ENCODE data around the gene FAM13A. TPM values are rescaled to one million over a fixed set of nuclear protein-coding genes. Genes with fewer than 3 reads are reported as not detected.
"Not testable (repeated sequence)": the region's sequence is repeated elsewhere in the genome, so short reads cannot be mapped to it uniquely, and the experiment has no call there.

Gene FAM13A
- total RNA-seq, 2 donors from 2014 or later: 2.2 to 6.6 TPM

DNA sequence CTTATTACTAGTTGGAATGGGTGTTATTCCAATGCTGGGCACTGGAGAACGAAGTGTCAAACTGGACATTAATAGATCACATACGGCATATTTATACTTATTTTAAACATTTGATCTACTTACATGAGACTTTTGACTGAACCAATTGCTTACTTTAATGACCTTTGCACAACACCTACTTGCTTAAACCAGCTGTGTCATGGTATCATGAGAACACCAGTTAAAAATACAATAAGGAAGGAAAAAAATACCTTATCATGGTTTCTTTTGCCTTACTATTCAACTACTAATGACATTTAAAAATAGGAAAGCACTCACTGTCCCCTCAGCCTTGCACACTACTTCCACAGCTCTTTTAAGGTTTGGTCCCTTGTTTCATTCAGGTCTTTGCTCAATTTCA lies 146.9 kb downstream of the FAM13A start:
- DNase-seq (ENCODE audit: low spot score in 2 of 2) (no peak), ATAC-seq (no peak)
- no peak overlapping the region for H3K27ac Mint-ChIP-seq
- no peaks in the 10 kb centered on the region for H3K9me3 Mint-ChIP-seq
- no peaks in the 10 kb centered on the region for H3K36me3 Mint-ChIP-seq

DNA sequence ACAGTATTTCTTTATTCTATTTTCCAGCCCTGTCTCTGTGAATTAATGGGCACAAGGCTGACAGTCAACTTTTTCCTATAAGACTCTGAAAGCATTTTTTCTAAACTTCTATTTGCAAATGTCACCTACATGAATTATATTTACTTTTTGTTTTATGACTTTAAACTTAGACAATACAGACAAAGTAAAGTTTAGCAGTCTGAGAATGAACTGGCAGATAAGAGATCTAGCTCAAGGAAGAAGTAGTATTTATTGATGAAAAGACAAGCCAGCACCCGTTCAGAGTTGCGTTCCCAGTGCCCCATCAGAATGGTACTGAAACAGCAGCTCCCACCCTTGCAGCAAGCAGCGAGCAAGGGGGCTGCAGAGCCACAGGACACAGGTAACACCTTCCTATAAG lies 148.5 kb downstream of the FAM13A start:
- H3K36me3 Mint-ChIP-seq: no peaks in the 10 kb centered on the region
- H3K27ac Mint-ChIP-seq: no peak overlapping the region
- peaks cover 0 to 3% of the 10 kb centered on the region in 2 donors for H3K9me3 Mint-ChIP-seq
- ATAC-seq: no peak
- DNase-seq (ENCODE audit: low spot score in 2 of 2): no peak

DNA sequence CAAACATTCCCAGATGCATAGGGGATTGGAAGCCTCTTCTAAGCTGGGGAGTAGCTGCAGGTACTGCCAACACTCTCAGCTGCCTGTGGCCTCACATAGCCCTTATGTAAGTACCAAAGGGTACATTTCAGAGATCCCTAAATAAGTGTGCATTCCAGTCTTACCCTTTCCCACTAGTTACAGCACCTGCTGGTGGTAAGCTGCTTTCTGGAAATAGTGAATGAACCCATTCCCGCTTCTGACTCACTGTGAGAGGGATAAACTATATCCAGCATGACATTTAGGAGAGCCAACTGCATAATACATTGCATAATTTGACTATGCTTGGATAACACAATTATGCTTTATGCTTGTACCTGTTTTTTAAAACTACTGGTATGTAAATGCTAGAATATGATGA lies 149.0 kb downstream of the FAM13A start:
- ATAC-seq: no peak
- no peak overlapping the region for H3K27ac Mint-ChIP-seq
- H3K9me3 Mint-ChIP-seq: peaks cover 0 to 3% of the 10 kb centered on the region in 2 donors
- H3K36me3 Mint-ChIP-seq: no peaks in the 10 kb centered on the region
- DNase-seq (ENCODE audit: low spot score in 2 of 2): no peak

DNA sequence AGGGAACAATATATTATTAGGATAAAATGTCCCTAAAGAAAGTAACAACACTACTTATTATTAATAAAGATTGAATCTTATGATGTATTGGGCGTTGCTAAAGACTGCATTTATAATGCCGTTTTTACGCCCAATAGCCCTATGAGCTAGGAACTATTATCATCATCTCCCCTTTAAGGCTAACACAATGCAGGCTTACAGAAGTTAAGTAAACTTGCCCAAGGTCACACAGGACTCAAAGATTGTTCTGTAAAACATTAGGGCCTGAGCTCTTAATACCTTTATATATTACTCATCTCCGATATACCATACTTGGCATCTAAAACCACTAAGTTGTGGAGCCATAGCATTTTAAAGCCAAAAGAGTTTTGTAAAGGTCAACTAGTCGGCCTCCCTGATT lies 149.5 kb downstream of the FAM13A start:
- no peak for DNase-seq (ENCODE audit: low spot score in 2 of 2)
- no peak for ATAC-seq
- Mint-ChIP-seq H3K9me3 (peaks cover 0 to 3% of the 10 kb centered on the region in 2 donors), H3K36me3 (no peaks in the 10 kb centered on the region), H3K27ac (no peak overlapping the region)

DNA sequence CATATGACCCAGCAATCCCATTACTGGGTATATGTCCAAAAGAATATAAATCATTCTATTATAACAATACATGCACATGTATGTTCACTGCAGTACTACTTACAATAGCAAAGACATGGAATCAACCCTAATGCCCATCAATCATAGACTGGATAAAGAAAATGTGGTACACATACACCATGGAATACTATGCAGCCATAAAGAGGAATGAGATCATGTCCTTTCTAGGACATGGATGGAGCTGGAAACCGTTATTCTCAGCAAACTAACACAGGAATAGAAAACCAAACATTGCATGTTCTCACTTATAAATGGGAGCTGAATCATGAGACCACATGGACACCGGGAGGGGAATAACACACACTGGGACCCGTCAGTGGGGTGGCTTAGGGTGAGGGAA lies 152.7 kb downstream of the FAM13A start:
- DNase-seq (ENCODE audit: low spot score in 2 of 2); H3K27ac Mint-ChIP-seq; ATAC-seq: not testable (repeated sequence)
- Mint-ChIP-seq H3K9me3 (peaks cover 14 to 16% of the 10 kb centered on the region in 2 donors), H3K36me3 (peaks cover 11 to 13% of the 10 kb centered on the region in 2 donors)

DNA sequence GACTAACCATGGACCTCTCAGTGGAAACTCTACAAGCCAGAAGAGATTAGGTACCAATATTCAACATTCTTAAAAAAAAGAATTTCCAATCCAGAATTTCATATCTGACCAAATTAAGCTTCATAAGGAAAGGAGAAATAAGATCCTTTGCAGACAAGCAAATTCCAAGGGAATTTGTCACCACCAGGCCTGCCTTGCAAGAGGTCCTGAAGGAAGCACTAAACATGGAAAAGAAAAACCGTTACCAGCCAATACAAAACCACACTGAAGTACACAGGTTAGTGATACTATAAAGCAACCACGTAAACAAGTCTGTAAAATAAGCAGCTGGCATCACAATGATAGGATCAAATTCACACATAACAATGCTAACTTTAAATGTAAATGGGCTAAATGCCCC lies 156.6 kb downstream of the FAM13A start:
- Mint-ChIP-seq H3K27ac (no peak overlapping the region), H3K9me3 (peaks cover 14 to 16% of the 10 kb centered on the region in 2 donors), H3K36me3 (peaks cover 11 to 13% of the 10 kb centered on the region in 2 donors)
- no peak for ATAC-seq
- DNase-seq (ENCODE audit: low spot score in 2 of 2): no peak

DNA sequence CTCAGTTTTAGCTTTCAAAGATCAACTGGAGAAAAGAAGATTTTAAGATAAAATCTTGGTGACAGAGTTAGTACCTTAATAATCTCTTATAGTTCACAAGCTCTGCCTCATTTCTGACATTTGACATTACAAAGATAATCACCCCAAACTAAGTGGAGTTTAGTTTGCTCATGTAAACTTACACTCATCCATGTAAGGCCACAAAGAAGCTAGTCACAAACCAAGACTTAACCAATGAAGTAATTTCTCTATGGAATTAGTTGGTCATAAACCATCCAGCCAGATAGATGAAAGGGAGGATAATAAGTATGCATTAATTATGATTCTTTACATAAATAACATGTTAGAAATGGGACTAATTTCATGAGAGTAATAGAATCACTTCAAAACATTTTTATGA lies 159.2 kb downstream of the FAM13A start:
- DNase-seq (ENCODE audit: low spot score in 2 of 2): no peak
- peaks cover 13 to 14% of the 10 kb centered on the region in 2 donors for H3K9me3 Mint-ChIP-seq
- H3K36me3 Mint-ChIP-seq: peaks cover 11 to 13% of the 10 kb centered on the region in 2 donors
- H3K27ac Mint-ChIP-seq: no peak overlapping the region
- ATAC-seq: peak in 1 of 2 donors; percentile 74

DNA sequence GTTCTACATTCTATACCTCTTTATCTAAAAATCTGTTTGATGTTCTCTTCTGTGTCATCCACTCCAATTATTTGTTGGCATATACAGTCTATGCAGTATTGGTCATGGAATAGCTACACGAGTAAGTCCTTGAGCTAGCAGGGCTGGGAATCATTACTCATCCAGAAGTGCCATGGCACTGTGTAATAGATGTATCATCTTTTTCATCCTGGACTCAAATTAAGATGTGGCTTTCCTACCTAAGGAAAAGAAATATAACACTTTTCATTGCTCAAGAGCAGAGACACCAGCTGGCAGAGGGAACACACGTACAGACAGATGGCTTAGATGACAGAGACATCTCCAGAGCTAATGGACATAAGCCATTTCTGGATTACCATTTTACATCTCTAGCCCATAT lies 159.8 kb downstream of the FAM13A start:
- no peak for ATAC-seq
- Mint-ChIP-seq H3K27ac (no peak overlapping the region), H3K9me3 (peaks cover 13 to 14% of the 10 kb centered on the region in 2 donors), H3K36me3 (peaks cover 11 to 13% of the 10 kb centered on the region in 2 donors)
- DNase-seq (ENCODE audit: low spot score in 2 of 2): no peak

DNA sequence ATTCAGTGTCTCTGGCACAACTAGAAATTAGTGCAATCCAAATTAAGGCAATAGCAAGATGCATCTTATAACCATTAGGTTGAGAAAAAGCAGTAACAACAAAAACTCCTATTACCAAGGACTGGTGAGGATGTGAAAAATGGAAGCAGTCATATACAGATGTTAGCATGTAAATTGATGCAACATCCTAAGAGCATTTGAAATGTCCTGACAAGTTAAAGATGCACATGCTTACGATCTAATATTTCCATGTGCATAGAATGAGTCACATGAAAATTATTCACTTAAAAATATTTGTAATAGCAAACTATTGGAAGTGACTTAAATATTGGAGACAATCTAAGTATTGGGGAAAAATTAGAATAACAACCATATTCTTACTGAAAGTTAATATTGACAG lies 163.0 kb downstream of the FAM13A start:
- ATAC-seq (no peak), DNase-seq (ENCODE audit: low spot score in 2 of 2) (no peak)
- Mint-ChIP-seq H3K9me3 (no peaks in the 10 kb centered on the region), H3K27ac (no peak overlapping the region), H3K36me3 (no peaks in the 10 kb centered on the region)

DNA sequence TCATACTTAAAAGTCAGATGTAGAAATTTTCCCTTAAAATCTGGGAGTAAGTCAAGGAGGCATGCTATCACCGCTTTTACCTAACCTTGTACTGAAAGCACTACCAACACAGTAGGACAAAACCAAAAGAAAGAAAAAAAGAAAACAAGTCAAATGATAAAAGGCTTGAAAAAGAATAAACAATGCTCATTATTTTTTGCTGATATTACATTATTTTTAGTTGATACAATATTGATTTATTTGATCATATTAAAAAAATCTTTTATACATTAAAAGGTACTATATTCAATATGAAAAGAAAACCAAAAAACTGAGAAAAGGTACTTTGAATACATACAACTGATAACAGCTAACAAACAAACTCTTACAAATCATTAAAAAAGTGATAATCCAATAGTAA lies 164.3 kb downstream of the FAM13A start:
- no peak for ATAC-seq
- H3K27ac Mint-ChIP-seq: no peak overlapping the region
- no peaks in the 10 kb centered on the region for H3K36me3 Mint-ChIP-seq
- DNase-seq (ENCODE audit: low spot score in 2 of 2): no peak
- no peaks in the 10 kb centered on the region for H3K9me3 Mint-ChIP-seq

DNA sequence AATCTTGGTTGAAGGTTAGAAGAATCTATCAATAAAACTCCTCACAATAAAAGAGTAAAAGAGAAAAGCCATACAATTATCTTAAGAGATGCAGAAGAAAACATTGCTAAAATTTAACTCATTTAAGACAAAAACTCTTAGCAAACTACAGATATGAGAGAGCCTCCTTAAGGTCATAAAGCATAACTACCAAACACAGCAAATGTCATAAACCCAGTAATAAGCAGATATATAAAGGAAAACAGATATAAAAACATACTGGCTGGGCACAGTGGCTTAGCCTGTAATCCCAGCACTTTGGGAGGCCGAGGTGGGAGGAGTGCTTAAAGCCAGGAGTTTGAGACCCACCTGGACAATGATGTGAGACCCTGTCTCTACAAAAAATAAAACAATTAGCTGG lies 165.3 kb downstream of the FAM13A start:
- no peaks in the 10 kb centered on the region for H3K9me3 Mint-ChIP-seq

DNA sequence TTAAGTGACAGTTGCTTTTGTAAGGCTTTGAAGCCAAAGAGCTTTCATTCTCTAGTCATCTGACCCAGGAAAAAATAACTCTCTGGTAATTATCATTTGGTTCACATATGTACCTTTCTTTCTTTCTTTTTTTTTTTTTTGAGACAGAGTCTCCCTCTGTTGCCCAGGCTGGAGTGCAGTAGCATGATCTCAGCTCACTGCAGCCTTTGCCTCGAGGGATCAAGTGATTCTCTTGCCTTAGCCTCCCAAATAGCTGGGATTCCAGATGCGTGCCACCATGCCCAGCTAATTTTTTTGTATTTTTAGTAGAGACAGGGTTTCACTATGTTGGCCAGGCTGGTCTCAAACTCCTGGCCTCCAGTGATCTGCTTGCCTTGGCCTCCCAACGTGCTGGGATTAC lies 169.6 kb downstream of the FAM13A start:
- not testable (repeated sequence) for DNase-seq (ENCODE audit: low spot score in 2 of 2); H3K9me3 Mint-ChIP-seq; ATAC-seq; H3K27ac Mint-ChIP-seq; H3K36me3 Mint-ChIP-seq

More for the DNA sequence above, 165.3 kb downstream of the FAM13A start:
- H3K36me3 Mint-ChIP-seq: no peaks in the 10 kb centered on the region
- ATAC-seq (no peak), DNase-seq (ENCODE audit: low spot score in 2 of 2) (no peak)
- no peak overlapping the region for H3K27ac Mint-ChIP-seq

DNA sequence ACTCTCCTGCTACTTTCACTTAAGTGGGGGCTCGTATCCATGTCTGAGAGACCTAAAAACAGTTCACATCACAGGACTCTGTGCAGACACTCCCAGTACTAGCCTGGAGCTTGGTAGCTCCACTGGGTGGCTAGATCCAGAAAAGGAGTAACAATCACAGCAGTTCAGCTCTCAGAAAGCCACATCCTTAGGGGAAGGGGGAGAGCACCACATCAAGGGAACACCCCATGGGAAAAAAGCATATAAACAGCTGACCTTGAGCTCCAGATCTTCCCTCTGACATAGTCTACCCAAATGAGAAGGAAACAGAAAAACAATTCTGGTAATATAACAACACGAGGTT lies 175.8 kb downstream of the FAM13A start:
- Mint-ChIP-seq H3K36me3 (no peaks in the 10 kb centered on the region), H3K9me3 (no peaks in the 10 kb centered on the region), H3K27ac (no peak overlapping the region)
- DNase-seq (ENCODE audit: low spot score in 2 of 2): no peak
- no peak for ATAC-seq

DNA sequence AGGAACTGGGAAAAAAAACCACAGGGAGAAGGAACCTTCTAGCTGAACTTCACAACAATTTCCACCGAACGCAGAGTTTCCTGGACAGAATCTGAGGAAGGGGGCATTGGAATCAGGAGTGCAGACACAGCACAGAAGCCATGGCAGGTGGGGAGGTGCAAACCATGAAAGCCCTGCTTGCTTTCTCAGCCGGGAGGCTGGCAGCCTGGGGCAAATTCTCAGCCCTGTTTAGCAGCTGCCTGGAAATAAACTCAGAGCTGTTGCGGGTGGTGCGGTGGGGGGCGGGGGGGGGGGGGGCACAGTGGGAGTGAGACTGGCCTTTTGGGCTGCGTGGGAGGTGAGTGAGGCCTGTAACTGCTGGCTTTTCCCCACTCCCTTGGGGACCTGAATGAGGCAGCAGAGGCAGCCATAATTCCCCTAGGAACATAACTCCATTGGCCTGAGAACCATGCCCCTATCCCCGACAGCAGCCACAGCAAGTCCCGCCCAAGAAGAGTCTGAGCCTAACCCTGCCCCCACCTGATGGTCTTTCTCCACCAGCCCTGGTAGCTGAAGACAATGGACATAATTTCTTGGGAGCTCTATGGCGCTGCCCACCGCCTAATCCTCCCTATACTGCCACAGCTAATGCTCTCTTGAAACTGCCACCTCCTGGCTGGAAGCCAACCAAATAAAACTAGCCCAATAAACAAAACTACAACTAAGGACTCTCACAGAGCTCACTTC lies 176.3 kb downstream of the FAM13A start:
- Mint-ChIP-seq H3K36me3 (no peaks in the 10 kb centered on the region), H3K9me3 (no peaks in the 10 kb centered on the region), H3K27ac (no peak overlapping the region)
- DNase-seq (ENCODE audit: low spot score in 2 of 2) (no peak), ATAC-seq (no peak)

DNA sequence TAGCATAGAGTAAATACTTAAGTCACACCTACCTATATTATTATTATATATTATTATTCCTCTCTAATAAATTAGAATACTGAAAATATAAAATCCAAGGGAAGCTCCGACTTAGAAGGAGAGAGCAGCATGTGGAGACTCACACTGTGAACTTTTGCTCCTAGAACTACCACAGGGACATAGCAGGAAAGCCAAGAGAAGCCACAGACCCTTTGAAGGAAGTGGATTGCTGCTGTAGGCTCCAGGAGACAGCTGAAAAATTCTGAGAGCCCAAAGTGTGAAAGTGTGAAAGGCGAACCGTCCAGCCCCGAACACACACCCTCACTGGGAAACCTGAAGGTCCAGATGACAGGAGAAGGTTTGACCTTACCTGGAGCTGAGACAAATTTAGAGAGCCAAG lies 177.0 kb downstream of the FAM13A start:
- no peaks in the 10 kb centered on the region for H3K36me3 Mint-ChIP-seq
- no peak overlapping the region for H3K27ac Mint-ChIP-seq
- ATAC-seq (no peak), DNase-seq (ENCODE audit: low spot score in 2 of 2) (no peak)
- H3K9me3 Mint-ChIP-seq: no peaks in the 10 kb centered on the region

DNA sequence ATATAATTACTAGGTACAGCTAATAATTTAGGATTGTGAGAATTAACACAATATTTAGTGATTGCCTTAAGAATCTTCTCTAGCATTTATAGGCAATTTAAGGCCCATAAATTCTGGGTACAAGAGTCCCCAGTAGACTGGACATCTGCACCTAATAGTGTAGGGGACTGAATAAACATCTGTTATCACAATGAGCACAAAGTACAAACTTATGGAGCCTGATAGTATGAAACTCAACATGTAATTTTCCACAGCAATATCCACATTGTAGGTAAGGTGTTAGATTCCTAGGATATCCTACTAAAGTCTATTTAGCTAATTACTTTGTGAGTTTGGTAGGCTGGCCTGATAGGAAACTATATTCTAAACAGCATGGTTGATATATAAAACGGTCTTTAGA lies 178.3 kb downstream of the FAM13A start:
- DNase-seq (ENCODE audit: low spot score in 2 of 2) (no peak), ATAC-seq (no peak)
- no peak overlapping the region for H3K27ac Mint-ChIP-seq
- no peaks in the 10 kb centered on the region for H3K36me3 Mint-ChIP-seq
- peaks cover 0 to 8% of the 10 kb centered on the region in 2 donors for H3K9me3 Mint-ChIP-seq

DNA sequence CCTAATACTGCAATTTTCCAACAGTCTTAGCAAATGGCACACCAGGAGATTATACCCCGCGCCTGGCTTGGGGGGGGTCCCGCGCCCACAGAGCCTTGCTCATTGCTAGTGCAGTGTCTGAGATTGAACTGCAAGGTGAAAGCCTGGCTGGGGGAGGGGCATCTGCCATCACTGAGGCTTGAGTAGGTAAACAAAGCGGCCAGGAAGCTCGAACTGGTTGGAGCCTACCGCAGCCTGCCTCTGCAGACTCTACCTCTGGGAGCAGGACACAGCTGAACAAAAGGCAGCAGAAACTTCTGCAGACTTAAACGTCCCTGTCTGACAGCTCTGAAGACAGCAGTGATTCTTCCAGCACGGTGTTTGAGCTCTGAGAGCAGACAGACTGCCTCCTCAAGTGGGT lies 186.6 kb downstream of the FAM13A start:
- DNase-seq (ENCODE audit: low spot score in 2 of 2) (no peak), ATAC-seq (no peak)
- H3K36me3 Mint-ChIP-seq: peaks cover 0 to 9% of the 10 kb centered on the region in 2 donors
- H3K27ac Mint-ChIP-seq: no peak overlapping the region
- peaks cover 0 to 8% of the 10 kb centered on the region in 2 donors for H3K9me3 Mint-ChIP-seq

DNA sequence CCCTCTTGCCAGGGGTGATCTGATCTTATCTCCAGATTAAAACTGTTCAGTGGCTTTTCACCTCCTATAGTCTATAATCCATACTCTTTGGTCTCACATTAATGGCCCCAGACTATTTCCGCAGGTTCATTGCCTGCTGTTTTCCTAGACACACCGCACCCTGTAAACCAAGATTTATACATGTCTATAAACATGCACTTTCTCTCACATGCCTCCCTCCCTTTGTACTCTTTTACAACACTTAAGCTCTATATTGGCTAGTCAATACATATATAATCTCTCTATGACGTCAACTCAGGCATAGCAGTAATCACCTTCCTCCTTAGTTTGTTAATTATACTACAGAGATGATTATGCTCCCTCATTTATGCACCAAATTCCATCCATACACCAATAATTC lies 188.5 kb downstream of the FAM13A start:
- ATAC-seq: no peak
- no peak overlapping the region for H3K27ac Mint-ChIP-seq

More for the DNA sequence above, 188.5 kb downstream of the FAM13A start:
- DNase-seq (ENCODE audit: low spot score in 2 of 2): no peak
- Mint-ChIP-seq H3K36me3 (peaks cover 0 to 9% of the 10 kb centered on the region in 2 donors), H3K9me3 (no peaks in the 10 kb centered on the region)
